MM.1S (cell line): ENCODE results near the gene LIPI.

Source experiments
- DNase-seq: peaks from one replicate; pipeline ENCODE4 v3.0.0-alpha.2; 2015
- H2AFZ ChIP-seq: fragments of 300-600 bp; sonication (generic); 2 replicates; pipeline ENCODE4 v1.6.0; 2016; ENCODE audit warnings: antibody characterized with exemption, low read length
- H3F3A ChIP-seq: fragments of 300-600 bp; sonication (generic); 2 replicates; pipeline ENCODE4 v1.6.1; 2016; ENCODE audit warnings: mild to moderate bottlenecking, antibody characterized with exemption, low read length, moderate library complexity, mixed read lengths; ENCODE audit not compliant: insufficient read depth
- H3K27ac ChIP-seq: fragments of 300-600 bp; sonication (generic); 2 replicates; pipeline ENCODE4 v1.5.1; 2016; ENCODE audit warnings: mild to moderate bottlenecking, low read length
- H3K27me3 ChIP-seq: fragments of 300-600 bp; sonication (generic); replicated peaks from 2 replicates; pipeline ENCODE4 v1.6.0; 2016; ENCODE audit warnings: low read length; ENCODE audit not compliant: insufficient read depth
- H3K36me3 ChIP-seq: fragments of 300-600 bp; sonication (generic); replicated peaks from 2 replicates; pipeline ENCODE4 v1.6.1; 2016; ENCODE audit warnings: mild to moderate bottlenecking, low read length, mixed read lengths; ENCODE audit not compliant: insufficient read depth
- H3K4me1 ChIP-seq: fragments of 300-600 bp; sonication (generic); 2 replicates; pipeline ENCODE4 v1.6.1; 2016; ENCODE audit warnings: low read length, mixed read lengths
- H3K4me2 ChIP-seq: fragments of 300-600 bp; sonication (generic); 2 replicates; pipeline ENCODE4 v1.6.0; 2016; ENCODE audit warnings: low read depth, low read length
- H3K4me3 ChIP-seq: fragments of 300-600 bp; sonication (generic); 2 replicates; pipeline ENCODE4 v1.5.1; 2016; ENCODE audit warnings: low read length, mixed read lengths
- H3K79me2 ChIP-seq: fragments of 300-600 bp; sonication (generic); 2 replicates; pipeline ENCODE4 v1.6.1; 2016; ENCODE audit warnings: mixed run types, low read length, mixed read lengths
- H3K9ac ChIP-seq: fragments of 300-600 bp; sonication (generic); 2 replicates; pipeline ENCODE4 v1.6.1; 2016; ENCODE audit warnings: low read length, mixed read lengths
- H3K9me2 ChIP-seq: fragments of 300-600 bp; sonication (generic); replicated peaks from 2 replicates; pipeline ENCODE4 v1.6.1; 2016; ENCODE audit warnings: mild to moderate bottlenecking, low read length, mixed read lengths; ENCODE audit not compliant: insufficient read depth
- H3K9me3 ChIP-seq: fragments of 300-600 bp; sonication (generic); replicated peaks from 2 replicates; pipeline ENCODE4 v1.6.1; 2016; ENCODE audit warnings: mild to moderate bottlenecking, low read length, mixed read lengths; ENCODE audit not compliant: insufficient read depth
- H4K20me1 ChIP-seq: fragments of 300-600 bp; sonication (generic); 2 replicates; pipeline ENCODE4 v1.6.1; 2016; ENCODE audit warnings: mild to moderate bottlenecking, low read length, moderate library complexity, mixed read lengths; ENCODE audit not compliant: insufficient read depth
- CTCF ChIP-seq: fragments of 300-600 bp; sonication (generic); IDR thresholded peaks from 2 replicates; pipeline ENCODE4 v1.5.1; 2016; ENCODE audit warnings: antibody characterized with exemption, low read length, mixed read lengths
- EZH2 ChIP-seq: fragments of 300-600 bp; sonication (generic); optimal IDR thresholded peaks from 2 replicates; pipeline ENCODE3; 2017; ENCODE audit warnings: low read depth, mild to moderate bottlenecking, antibody characterized with exemption, low read length, mixed read lengths
- EZH2phosphoT487 ChIP-seq: fragments of 300-600 bp; sonication (generic); IDR thresholded peaks from 2 replicates; pipeline ENCODE4 v1.6.1; 2018; ENCODE audit warnings: antibody characterized with exemption, low read length

The LIPI gene

GRCh38 chr21:14086553-14086952, 124.2 kb downstream of the LIPI start:
- TF ChIP-seq EZH2phosphoT487 (no peak), EZH2 (no peak), CTCF (no peak)

GRCh38 chr21:14084701-14085100, 126.1 kb downstream of the LIPI start:
- H3K27me3 ChIP-seq, result no peaks in the 10 kb centered on the region
- H2AFZ ChIP-seq, result no peak overlapping the region
- no peaks in the 10 kb centered on the region for H3K36me3 ChIP-seq
- no peaks in the 10 kb centered on the region for H3K9me2 ChIP-seq
- no peaks in the 10 kb centered on the region for H3F3A ChIP-seq
- H3K4me1 ChIP-seq, result no peaks in the 10 kb centered on the region
- H3K4me3 ChIP-seq, result no peak overlapping the region
- no peaks in the 10 kb centered on the region for H3K79me2 ChIP-seq
- no peak for TF ChIP-seq EZH2phosphoT487
- TF ChIP-seq CTCF, result no peak
- TF ChIP-seq EZH2, result no peak
- no peak for DNase-seq
- H3K9ac ChIP-seq, result no peak overlapping the region
- H3K9me3 ChIP-seq, result no peaks in the 10 kb centered on the region
- H3K27ac ChIP-seq, result no peak overlapping the region
- H4K20me1 ChIP-seq, result no peaks in the 10 kb centered on the region
- H3K4me2 ChIP-seq, result no peak overlapping the region

More at GRCh38 chr21:14086553-14086952, 124.2 kb downstream of the LIPI start:
- no peak overlapping the region for H3K4me3 ChIP-seq
- H3K27ac ChIP-seq, result no peak overlapping the region
- no peaks in the 10 kb centered on the region for H4K20me1 ChIP-seq
- H3K9ac ChIP-seq, result no peak overlapping the region
- no peaks in the 10 kb centered on the region for H3K4me1 ChIP-seq
- no peaks in the 10 kb centered on the region for H3K9me3 ChIP-seq
- DNase-seq, result no peak
- no peak overlapping the region for H2AFZ ChIP-seq
- no peaks in the 10 kb centered on the region for H3K36me3 ChIP-seq
- H3K9me2 ChIP-seq, result no peaks in the 10 kb centered on the region
- H3K79me2 ChIP-seq, result no peaks in the 10 kb centered on the region
- no peaks in the 10 kb centered on the region for H3K27me3 ChIP-seq
- no peaks in the 10 kb centered on the region for H3F3A ChIP-seq
- H3K4me2 ChIP-seq, result no peak overlapping the region

- no peak overlapping the region for H3K9ac ChIP-seq
- DNase-seq, result no peak
- no peaks in the 10 kb centered on the region for H3K9me3 ChIP-seq
- no peaks in the 10 kb centered on the region for H3K36me3 ChIP-seq
- no peaks in the 10 kb centered on the region for H3K27me3 ChIP-seq
- H3K4me3 ChIP-seq, result no peak overlapping the region
- no peak overlapping the region for H3K4me2 ChIP-seq
- H3F3A ChIP-seq, result no peaks in the 10 kb centered on the region
- H2AFZ ChIP-seq, result no peak overlapping the region
- TF ChIP-seq EZH2phosphoT487 (no peak), CTCF (no peak), EZH2 (no peak)
- no peak overlapping the region for H3K27ac ChIP-seq
- no peaks in the 10 kb centered on the region for H3K9me2 ChIP-seq
- H3K79me2 ChIP-seq, result no peaks in the 10 kb centered on the region
- no peaks in the 10 kb centered on the region for H4K20me1 ChIP-seq
- H3K4me1 ChIP-seq, result no peaks in the 10 kb centered on the region
Observed at GRCh38 chr21:14084068-14084501, 126.7 kb downstream of the LIPI start.
